A549 (cell line): Measurements from ENCODE around the gene TLR9. TPM values are rescaled to one million over a fixed set of nuclear protein-coding genes. Genes with fewer than 3 reads are reported as not detected.

Source experiments
- ATAC-seq, 2 experiments: fragments of 200-7000 bp in 1 of 2; fragments of >200 bp in 1 of 2; cut with Nextera tagmentation in 1 of 2; cut with Tn5 transposase in 1 of 2; 3 replicates each; pipeline versions ENCODE4 v1.8.0 to v1.9.1; 2018 to 2020; ENCODE audit warnings: mild to moderate bottlenecking in 1 of 2, moderate library complexity in 1 of 2
- CTCF ChIA-PET: fragments of 300-600 bp; sonication (Branson Sonifier 250); formaldehyde crosslinking; extraction: SDS; loops from one replicate; lab custom pipeline; 2021; ENCODE audit warnings: antibody characterized with exemption, inconsistent platforms; lab: Yijun Ruan, JAX
- POLR2A ChIA-PET: fragments of 350-600 bp; formaldehyde crosslinking; extraction: SDS; loops from one replicate; lab custom pipeline; 2021; ENCODE audit warnings: antibody characterized with exemption, inconsistent platforms; lab: Yijun Ruan, JAX
- DNase-seq, 2 experiments: peaks; one replicate each; pipeline versions ENCODE4 v3.0.0 to v3.0.0-alpha.2; 2011 to 2016; ENCODE audit warnings: low read depth in 1 of 2, low spot score in 1 of 2
- FAIRE-seq: peaks from 2 replicates; lab custom pipeline; 2011; peaks lifted over from hg19 to GRCh38; lab: Jason Lieb, UNC
- H3K27ac ChIP-seq, 2 experiments: fragments of >200 bp; sonication (Bioruptor Twin); formaldehyde crosslinking; 3 replicates each; pipeline ENCODE4 v1.5.1; 2016 to 2017
- H3K4me1 ChIP-seq: fragments of >200 bp; sonication (Bioruptor Twin); formaldehyde crosslinking; 3 replicates; pipeline ENCODE4 v1.6.1; 2016
- H3K4me2 ChIP-seq: fragments of >200 bp; sonication (Bioruptor Twin); formaldehyde crosslinking; 3 replicates; pipeline ENCODE4 v1.6.1; 2016
- H3K4me3 ChIP-seq: fragments of >200 bp; sonication (Bioruptor Twin); formaldehyde crosslinking; 3 replicates; pipeline ENCODE4 v1.5.1; 2016
- H3K9me3 ChIP-seq: fragments of >200 bp; sonication (Bioruptor Twin); formaldehyde crosslinking; 3 replicates; pipeline ENCODE4 v1.6.1; 2016
- CBX8 ChIP-seq: fragments of 200-600 bp; sonication (generic); IDR thresholded peaks from 2 replicates; pipeline ENCODE4 v1.6.1; 2016
- CTCF ChIP-seq: fragments of >200 bp; sonication (Bioruptor Twin); formaldehyde crosslinking; IDR thresholded peaks from 3 replicates; pipeline ENCODE4 v1.5.1; 2016
- EHMT2 ChIP-seq: fragments of 200-600 bp; sonication (generic); IDR thresholded peaks from 2 replicates; pipeline ENCODE4 v1.6.1; 2016; ENCODE audit warnings: antibody characterized with exemption, low read depth, mild to moderate bottlenecking, moderate library complexity
- ELK1 ChIP-seq: fragments of 150-350 bp; IDR thresholded peaks from 2 replicates; pipeline ENCODE4 v1.6.1; 2014; ENCODE audit warnings: low read depth, mild to moderate bottlenecking, low read length
- ESRRA ChIP-seq: fragments of 150-350 bp; IDR thresholded peaks from 2 replicates; pipeline ENCODE4 v1.6.1; 2014; ENCODE audit warnings: mild to moderate bottlenecking, low read length, borderline replicate concordance
- FOSL2 ChIP-seq, 2 experiments: fragments of 450-650 bp in 1 of 2; fragments of >200 bp in 1 of 2; sonication (Bioruptor Twin) in 1 of 2; formaldehyde crosslinking; IDR thresholded peaks; 2 replicates each; pipeline versions ENCODE4 v1.5.0 to v1.6.1; 2016 to 2020; ENCODE audit warnings: mild to moderate bottlenecking in 1 of 2, moderate library complexity in 1 of 2
- FOXS1 ChIP-seq: fragments of 250-450 bp; sonication (Bioruptor Pico); IDR thresholded peaks from 2 replicates; pipeline ENCODE4 v1.5.0; 2020; ENCODE audit warnings: mild to moderate bottlenecking, moderate library complexity
- HOXB13 ChIP-seq: fragments of 250-450 bp; sonication (Bioruptor Pico); IDR thresholded peaks from 2 replicates; pipeline ENCODE4 v1.5.0; 2020; ENCODE audit warnings: low read depth, mild to moderate bottlenecking, moderate library complexity
- HOXB5 ChIP-seq: fragments of 250-450 bp; sonication (Bioruptor Pico); IDR thresholded peaks from 2 replicates; pipeline ENCODE4 v1.5.0; 2020; ENCODE audit warnings: mild to moderate bottlenecking, moderate library complexity
- JUNB ChIP-seq: fragments of >200 bp; sonication (Bioruptor Twin); formaldehyde crosslinking; IDR thresholded peaks from 2 replicates; pipeline ENCODE4 v1.6.1; 2016
- KDM1A ChIP-seq: fragments of 200-600 bp; sonication (generic); IDR thresholded peaks from 2 replicates; pipeline ENCODE4 v1.6.1; 2016; ENCODE audit warnings: low read depth, mild to moderate bottlenecking
- NPAS2 ChIP-seq: fragments of 250-450 bp; sonication (Bioruptor Pico); IDR thresholded peaks from 2 replicates; pipeline ENCODE4 v1.8.0; 2022; ENCODE audit warnings: mild to moderate bottlenecking, moderate library complexity, borderline replicate concordance
- POLR2AphosphoS2 ChIP-seq: conservative IDR thresholded peaks from 2 replicates; pipeline ENCODE4 v1.6.1; 2012; ENCODE audit warnings: low read length, improper control_type of control experiment, inconsistent platforms
- RAD21 ChIP-seq, 2 experiments: fragments of >200 bp in 1 of 2; sonication (Bioruptor Twin) in 1 of 2; formaldehyde crosslinking in 1 of 2; IDR thresholded peaks in 1 of 2; conservative IDR thresholded peaks in 1 of 2; 2 replicates in 1 of 2; 3 replicates in 1 of 2; pipeline ENCODE4 v1.6.1; 2012 to 2018; ENCODE audit warnings: inconsistent platforms in 1 of 2
- RNF2 ChIP-seq: fragments of 200-600 bp; sonication (generic); IDR thresholded peaks from 2 replicates; pipeline ENCODE4 v1.6.1; 2016; ENCODE audit warnings: low read depth, mild to moderate bottlenecking, antibody characterized with exemption, moderate library complexity, borderline replicate concordance
- SMC3 ChIP-seq: fragments of >200 bp; sonication (Bioruptor Twin); formaldehyde crosslinking; IDR thresholded peaks from 3 replicates; pipeline ENCODE4 v1.6.1; 2018; ENCODE audit warnings: inconsistent platforms
- ZC3H11A ChIP-seq: fragments of 450-650 bp; IDR thresholded peaks from 2 replicates; pipeline ENCODE4 v1.6.1; 2014; ENCODE audit warnings: antibody characterized with exemption, mild to moderate bottlenecking
- WGBS: methylation state at CpG from one replicate; pipeline ENCODE4 v1.1.6; 2017; ENCODE audit errors: missing lambda C conversion rate; 5-methylcytosine and 5-hydroxymethylcytosine counted together
- polyA plus RNA-seq, 4 experiments: library from polyadenylated mRNA; depleted of rRNA in 3 of 4; stranded (reverse); fragments of >200 nt; fragmentation: RNase III in 1 of 4; extraction: RNeasy Plus Mini Kit Qiagen cat#74134 plus additional on column Dnase treatment in 1 of 4; gene quantifications; 2 replicates in 3 of 4; 3 replicates in 1 of 4; pipeline ENCODE4 v1.2.3, GENCODE V29; 2011 to 2017
- TF ChIP-seq, protein P1 (sequence below): fragments of >200 bp; sonication (Bioruptor Twin); formaldehyde crosslinking; IDR thresholded peaks from 3 replicates; pipeline ENCODE4 v1.6.1; 2016
- TF ChIP-seq, protein P2 (sequence below): fragments of 200-600 bp; sonication (generic); IDR thresholded peaks from 2 replicates; pipeline ENCODE4 v1.6.1; 2016; ENCODE audit warnings: antibody characterized with exemption, mild to moderate bottlenecking, moderate library complexity

The TLR9 gene
- polyA plus RNA-seq, 2 of the 4 experiments (the other 2 are of a cell fraction): 0.04 TPM; not detected in 1

- ATAC-seq: no peak
- no peak for FAIRE-seq
- Histone ChIP-seq H3K9me3 (no peaks in the 10 kb centered on the region), H3K27ac (no peak overlapping the region), H3K4me1 (peaks cover 21% of the 10 kb centered on the region), H3K4me3 (no peak overlapping the region), H3K4me2 (no peak overlapping the region)
- CTCF ChIA-PET: no interaction called here
- TF ChIP-seq ZC3H11A (no peak), RAD21 (conservative IDR thresholded peaks at IDR 0.05 in 1 of 2, IDR thresholded peaks at IDR 0.05 in 1 of 2) (no peak), CTCF (no peak)
- DNase-seq: no peak
- POLR2A ChIA-PET: no interaction called here
Observed at GRCh38 chr3:52213901-52214300, 11.5 kb downstream of the TLR9 start.

DNA sequence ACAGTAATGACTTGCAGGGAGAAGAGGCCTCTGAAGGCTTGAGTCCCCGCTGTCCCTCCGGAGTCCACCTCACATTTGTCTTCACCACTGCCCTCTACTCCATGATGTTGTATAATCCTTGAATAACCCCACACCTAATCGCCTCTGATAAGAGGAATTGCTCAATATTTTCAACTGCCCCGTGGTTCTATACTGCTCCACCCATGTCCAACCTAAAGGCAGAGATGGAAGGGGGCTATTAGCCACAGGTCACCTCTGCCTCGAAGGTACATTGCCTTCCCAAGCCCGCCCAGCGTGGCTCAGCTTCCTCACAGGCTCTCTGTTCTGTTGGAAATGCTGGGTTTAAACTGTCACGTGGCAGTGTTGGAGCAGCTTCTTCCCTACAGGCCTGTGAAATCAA lies 12.4 kb downstream of the TLR9 start:
- TF ChIP-seq POLR2AphosphoS2: no peak
- TF ChIP-seq ESRRA: no peak
- TF ChIP-seq, protein P1, sequence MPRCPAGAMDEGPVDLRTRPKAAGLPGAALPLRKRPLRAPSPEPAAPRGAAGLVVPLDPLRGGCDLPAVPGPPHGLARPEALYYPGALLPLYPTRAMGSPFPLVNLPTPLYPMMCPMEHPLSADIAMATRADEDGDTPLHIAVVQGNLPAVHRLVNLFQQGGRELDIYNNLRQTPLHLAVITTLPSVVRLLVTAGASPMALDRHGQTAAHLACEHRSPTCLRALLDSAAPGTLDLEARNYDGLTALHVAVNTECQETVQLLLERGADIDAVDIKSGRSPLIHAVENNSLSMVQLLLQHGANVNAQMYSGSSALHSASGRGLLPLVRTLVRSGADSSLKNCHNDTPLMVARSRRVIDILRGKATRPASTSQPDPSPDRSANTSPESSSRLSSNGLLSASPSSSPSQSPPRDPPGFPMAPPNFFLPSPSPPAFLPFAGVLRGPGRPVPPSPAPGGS: no peak
- no peak for TF ChIP-seq CBX8
- no peak for TF ChIP-seq RNF2
- TF ChIP-seq KDM1A: no peak
- no peak for TF ChIP-seq EHMT2
- TF ChIP-seq, protein P2, sequence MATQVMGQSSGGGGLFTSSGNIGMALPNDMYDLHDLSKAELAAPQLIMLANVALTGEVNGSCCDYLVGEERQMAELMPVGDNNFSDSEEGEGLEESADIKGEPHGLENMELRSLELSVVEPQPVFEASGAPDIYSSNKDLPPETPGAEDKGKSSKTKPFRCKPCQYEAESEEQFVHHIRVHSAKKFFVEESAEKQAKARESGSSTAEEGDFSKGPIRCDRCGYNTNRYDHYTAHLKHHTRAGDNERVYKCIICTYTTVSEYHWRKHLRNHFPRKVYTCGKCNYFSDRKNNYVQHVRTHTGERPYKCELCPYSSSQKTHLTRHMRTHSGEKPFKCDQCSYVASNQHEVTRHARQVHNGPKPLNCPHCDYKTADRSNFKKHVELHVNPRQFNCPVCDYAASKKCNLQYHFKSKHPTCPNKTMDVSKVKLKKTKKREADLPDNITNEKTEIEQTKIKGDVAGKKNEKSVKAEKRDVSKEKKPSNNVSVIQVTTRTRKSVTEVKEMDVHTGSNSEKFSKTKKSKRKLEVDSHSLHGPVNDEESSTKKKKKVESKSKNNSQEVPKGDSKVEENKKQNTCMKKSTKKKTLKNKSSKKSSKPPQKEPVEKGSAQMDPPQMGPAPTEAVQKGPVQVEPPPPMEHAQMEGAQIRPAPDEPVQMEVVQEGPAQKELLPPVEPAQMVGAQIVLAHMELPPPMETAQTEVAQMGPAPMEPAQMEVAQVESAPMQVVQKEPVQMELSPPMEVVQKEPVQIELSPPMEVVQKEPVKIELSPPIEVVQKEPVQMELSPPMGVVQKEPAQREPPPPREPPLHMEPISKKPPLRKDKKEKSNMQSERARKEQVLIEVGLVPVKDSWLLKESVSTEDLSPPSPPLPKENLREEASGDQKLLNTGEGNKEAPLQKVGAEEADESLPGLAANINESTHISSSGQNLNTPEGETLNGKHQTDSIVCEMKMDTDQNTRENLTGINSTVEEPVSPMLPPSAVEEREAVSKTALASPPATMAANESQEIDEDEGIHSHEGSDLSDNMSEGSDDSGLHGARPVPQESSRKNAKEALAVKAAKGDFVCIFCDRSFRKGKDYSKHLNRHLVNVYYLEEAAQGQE: no peak
- TF ChIP-seq SMC3: no peak
- no peak for TF ChIP-seq ELK1
- no peak for TF ChIP-seq FOXS1
- no peak for TF ChIP-seq NPAS2
- no peak for TF ChIP-seq FOSL2 (IDR thresholded peaks at IDR 0.05)
- TF ChIP-seq FOSL2 (CRISPR knock-in tag; IDR thresholded peaks at IDR 0.05): no peak
- TF ChIP-seq HOXB13 (CRISPR knock-in tag): no peak
- no peak for TF ChIP-seq JUNB
- no peak for TF ChIP-seq HOXB5
- TF ChIP-seq, all 56 proteins: peak for 0
- no peak overlapping the region for H3K4me3 ChIP-seq
- peaks cover 21% of the 10 kb centered on the region for H3K4me1 ChIP-seq
- ATAC-seq (no peak), DNase-seq (no peak), FAIRE-seq (no peak)
- no peak overlapping the region for H3K27ac ChIP-seq
- POLR2A ChIA-PET: no interaction called here
- no peak overlapping the region for H3K4me2 ChIP-seq
- CTCF ChIA-PET: interaction anchor here (1.5 to 13.3 kb wide), 2 partner anchors 8 to 126 kb away, joined by 5 to 119 read pairs; partner anchors contain the start of gene TLR9
- no peaks in the 10 kb centered on the region for H3K9me3 ChIP-seq
- whole genome bisulfite sequencing: 79% methylated on average over 8 of the region's 8 CpGs
